ENCODE measurements around the gene PAPSS1.
"Not testable (repeated sequence)": the region's sequence is repeated elsewhere in the genome, so short reads cannot be mapped to it uniquely, and the experiment has no call there.

The PAPSS1 gene

GRCh38 chr4:107719922-107720722 is at the start of gene PAPSS1:
Gene PAPSS1 (minus strand): TSS chr4:107720234. CDS start chr4:107720179, 55 bp downstream.
- H3K4me3 ChIP-seq (ENCODE audit: low read depth, low read length), result peak within 1 kb of the TSS; percentile 83

DNA sequence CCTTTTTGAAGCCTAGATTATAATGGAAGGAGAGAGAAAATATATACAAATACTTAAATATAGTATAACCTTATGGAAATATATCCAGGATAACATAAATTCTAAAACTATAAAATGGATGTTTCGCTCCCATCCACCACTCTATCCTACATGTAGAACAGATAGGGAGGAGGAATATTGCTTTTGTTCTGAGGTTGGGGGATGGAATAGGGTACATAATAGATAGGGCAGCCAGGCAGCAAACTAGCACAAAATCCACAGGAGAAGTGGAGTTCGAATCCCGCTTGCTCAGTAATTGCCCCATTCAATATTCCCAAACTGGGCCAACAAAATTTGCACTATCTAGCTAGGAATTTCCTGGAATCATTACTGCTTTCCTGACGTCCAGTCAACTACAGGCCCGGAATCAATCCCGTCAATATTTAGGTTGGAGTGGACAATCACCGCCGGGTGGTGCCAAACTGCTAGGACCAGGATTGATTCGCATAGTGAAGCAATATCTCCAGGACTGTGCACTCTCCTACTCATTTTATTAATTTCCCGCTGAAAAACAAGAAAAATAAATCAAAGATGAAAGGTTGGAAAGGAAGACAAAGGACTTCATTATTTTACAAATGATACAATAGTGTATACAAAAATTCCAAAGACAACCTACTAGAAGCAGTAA is 40.4 kb upstream of the PAPSS1 start:
- no peak overlapping the region for H3K4me3 ChIP-seq (ENCODE audit: low read depth, low read length)

DNA sequence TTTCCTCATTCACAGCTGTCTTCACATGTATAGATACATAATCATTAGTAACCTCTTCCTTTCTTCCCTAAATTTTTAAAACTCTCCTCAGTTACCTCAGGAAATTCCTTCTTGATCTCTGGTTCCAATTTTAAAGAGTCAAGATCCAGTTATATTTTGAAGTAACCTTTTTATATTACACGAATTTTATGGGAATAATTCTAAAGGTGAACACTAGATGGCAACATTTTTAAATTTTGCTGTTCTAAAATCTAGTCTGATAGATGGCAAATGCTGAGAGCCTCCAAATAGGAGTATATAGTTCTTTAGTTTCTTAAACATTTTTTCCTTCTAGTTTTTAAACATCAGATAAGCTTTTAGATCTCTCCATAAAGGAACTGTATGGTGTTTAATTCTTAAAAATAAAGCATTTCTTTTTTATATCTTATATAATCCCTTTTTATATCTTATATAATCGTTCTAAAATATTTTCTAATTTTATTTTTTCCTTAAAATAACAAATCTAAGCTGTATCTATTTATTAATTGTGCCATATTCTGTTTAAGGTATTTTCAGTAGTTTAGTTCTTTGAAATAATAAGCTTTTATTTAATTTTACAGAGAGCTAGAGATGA is 37.9 kb upstream of the PAPSS1 start:
- H3K4me3 ChIP-seq (ENCODE audit: low read depth, low read length), result no peak overlapping the region

DNA sequence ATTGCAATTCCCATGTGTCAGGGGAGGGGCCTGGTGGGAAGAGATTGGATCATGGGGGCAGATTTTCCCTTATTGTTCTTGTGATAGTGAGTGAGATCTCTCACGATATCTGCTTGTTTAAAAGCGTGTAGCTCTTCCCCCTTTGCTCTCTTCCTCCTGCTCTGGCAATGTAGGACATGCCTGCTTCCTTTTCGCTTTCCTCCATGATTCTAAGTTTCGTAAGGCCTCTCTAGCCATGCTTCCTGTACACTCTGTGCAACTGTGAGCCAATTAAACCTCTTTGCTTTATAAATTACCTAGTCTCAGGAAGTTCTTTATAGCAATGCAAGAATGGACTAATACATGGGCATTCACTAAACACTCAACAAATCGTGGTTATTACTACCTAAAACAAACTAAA is 37.2 kb upstream of the PAPSS1 start:
- no peak overlapping the region for H3K4me3 ChIP-seq (ENCODE audit: low read depth, low read length)

- no peak overlapping the region for H3K4me3 ChIP-seq (ENCODE audit: low read depth, low read length)
These were observed 35.9 kb upstream of the PAPSS1 start for GRCh38 chr4:107755841-107756356.

- H3K4me3 ChIP-seq (ENCODE audit: low read depth, low read length), result no peak overlapping the region
These were observed 31.6 kb upstream of the PAPSS1 start for GRCh38 chr4:107751670-107752069.

DNA sequence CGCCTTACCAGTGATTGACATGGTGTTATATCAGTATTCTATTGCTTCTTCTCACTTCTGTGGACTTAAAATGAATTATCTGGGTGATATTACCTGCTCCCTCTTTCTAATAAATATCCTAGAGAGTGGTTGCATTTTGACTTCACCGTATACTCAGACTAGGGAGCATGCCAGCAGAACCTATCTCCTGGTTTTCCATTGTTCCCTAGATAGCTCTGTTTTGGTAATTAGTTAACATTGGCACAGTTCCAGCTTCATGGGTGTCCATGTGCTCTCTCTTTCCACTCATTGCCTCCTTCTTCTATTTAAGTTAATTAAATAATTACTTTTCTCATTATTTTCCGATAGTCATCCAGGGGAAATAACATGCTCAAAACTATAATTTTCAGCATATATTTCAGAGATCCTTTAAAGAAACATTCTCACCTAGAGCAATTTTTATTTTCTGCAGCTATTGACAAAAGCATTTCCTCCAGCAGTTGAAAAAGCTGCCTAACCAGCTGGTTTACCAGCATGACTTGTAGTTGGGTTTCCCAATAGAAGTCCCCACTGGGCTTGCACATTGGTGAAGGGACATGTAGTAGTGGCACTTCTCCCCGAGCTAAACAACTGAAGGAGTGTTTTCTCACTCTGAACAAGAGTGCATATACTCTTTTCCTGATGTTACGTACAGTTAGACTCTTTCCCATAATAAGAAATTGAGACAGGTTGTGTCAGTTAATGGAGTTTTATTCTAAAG is 27.9 kb upstream of the PAPSS1 start:
- H3K4me3 ChIP-seq (ENCODE audit: low read depth, low read length), result no peak overlapping the region

- no peak overlapping the region for H3K4me3 ChIP-seq (ENCODE audit: low read depth, low read length)
These were observed 26.1 kb upstream of the PAPSS1 start for GRCh38 chr4:107746161-107746560.

DNA sequence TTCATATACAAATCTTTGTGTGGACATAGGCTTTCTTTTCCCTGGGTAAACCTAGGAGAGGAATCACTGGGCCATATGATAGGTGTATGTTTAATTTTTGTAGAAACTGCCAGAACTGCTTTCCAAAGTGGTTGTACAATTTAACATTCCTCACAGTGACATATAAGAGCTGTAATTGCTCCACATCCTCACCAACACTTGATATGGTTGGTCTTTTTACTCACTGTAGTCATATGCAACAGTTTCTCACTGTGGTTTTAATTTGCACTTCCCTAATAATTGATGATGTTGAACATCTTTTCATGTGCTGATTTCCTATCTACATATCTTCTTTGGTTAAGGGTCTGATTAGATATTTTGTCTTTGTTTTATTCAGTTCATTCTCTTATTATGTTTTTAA is 24.5 kb upstream of the PAPSS1 start:
- no peak overlapping the region for H3K4me3 ChIP-seq (ENCODE audit: low read depth, low read length)

DNA sequence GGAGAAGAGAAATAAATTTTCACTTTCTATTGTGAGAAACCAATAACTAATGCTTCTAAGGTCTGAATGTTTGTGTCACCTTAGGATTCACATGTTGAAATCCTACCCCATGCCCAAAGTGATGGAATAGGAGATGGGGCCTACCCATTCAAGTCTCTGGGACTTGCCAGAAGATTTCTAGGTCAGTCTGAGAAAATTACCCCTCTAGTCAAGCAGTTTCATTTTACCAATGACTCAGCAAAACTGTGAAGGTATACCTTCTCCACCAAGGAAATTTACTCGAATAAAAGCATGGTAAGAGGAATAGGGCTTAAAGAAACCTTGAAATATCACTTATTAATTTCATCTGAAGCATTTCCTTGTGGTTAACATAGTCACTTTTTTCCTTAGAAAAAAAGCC is 23.5 kb upstream of the PAPSS1 start:
- no peak overlapping the region for H3K4me3 ChIP-seq (ENCODE audit: low read depth, low read length)

DNA sequence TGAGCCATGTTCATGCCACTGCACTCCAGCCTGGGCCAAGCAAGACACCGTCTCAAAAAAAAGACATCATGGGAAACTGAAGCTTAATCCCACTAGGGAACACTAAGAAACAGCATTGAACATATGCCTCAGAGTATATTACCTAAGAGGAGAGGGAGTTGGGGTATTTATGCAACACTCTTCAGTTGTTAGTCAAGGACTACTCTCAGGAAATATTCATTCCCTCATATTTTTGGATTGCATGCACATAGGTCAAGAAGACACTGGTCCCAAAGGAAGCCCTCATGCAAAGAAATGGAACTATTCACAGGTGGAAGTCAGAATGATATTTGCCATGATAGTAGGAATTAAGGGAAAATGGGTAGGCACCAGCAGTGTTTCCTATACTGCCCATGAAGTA is 22.8 kb upstream of the PAPSS1 start:
- no peak overlapping the region for H3K4me3 ChIP-seq (ENCODE audit: low read depth, low read length)

GRCh38 chr4:107742196-107742595 is 22.2 kb upstream of the PAPSS1 start:
- H3K4me3 ChIP-seq (ENCODE audit: low read depth, low read length), result no peak overlapping the region

GRCh38 chr4:107740950-107741701 is 21.1 kb upstream of the PAPSS1 start:
- H3K4me3 ChIP-seq (ENCODE audit: low read depth, low read length), result no peak overlapping the region

- H3K4me3 ChIP-seq (ENCODE audit: low read depth, low read length), result no peak overlapping the region
These were observed 20.3 kb upstream of the PAPSS1 start for GRCh38 chr4:107740381-107740780.

DNA sequence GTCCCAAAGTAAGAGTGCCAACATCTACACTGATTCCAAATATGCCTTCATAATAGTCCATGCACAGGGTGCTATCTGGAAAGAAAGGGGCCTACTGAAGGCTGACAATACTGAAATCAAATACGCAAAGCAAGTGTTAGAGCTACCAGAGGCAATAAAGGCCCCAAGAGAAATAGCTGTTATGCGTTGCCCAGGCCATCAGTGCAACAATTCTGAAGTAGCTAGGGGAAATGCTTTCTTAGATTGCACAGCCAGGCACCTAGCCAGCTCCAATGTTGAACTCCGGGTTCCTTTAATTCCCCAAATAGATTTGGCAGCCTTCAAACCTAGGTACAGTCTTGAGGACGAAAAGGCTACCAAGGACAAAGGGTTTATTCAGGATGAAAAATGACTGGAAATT is 17.4 kb upstream of the PAPSS1 start:
- H3K4me3 ChIP-seq (ENCODE audit: low read depth, low read length), result no peak overlapping the region

- no peak overlapping the region for H3K4me3 ChIP-seq (ENCODE audit: low read depth, low read length)
These were observed 17.0 kb upstream of the PAPSS1 start for GRCh38 chr4:107736924-107737448.

DNA sequence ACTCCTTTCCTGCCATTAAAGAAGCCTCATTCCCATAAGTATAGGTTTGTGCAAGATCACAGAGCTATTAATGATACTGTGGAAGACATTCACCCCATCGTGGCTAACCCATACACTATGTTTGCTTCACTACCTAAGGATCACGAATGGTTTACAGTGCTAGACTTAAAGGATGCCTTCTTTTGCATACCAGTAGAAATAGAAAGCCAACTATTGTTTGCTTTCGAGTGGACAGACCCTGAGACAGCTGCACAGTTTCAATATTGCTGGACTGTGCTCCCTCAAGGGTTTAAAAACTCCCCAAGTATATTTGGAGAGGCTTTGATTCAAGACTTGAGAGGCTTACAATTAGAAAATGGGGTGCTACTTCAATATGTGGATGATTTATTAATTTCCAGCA is 16.0 kb upstream of the PAPSS1 start:
- no peak overlapping the region for H3K4me3 ChIP-seq (ENCODE audit: low read depth, low read length)

- H3K4me3 ChIP-seq (ENCODE audit: low read depth, low read length), result no peak overlapping the region
These were observed 14.1 kb upstream of the PAPSS1 start for GRCh38 chr4:107734120-107734519.

- no peak overlapping the region for H3K4me3 ChIP-seq (ENCODE audit: low read depth, low read length)
These were observed 13.4 kb upstream of the PAPSS1 start for GRCh38 chr4:107733431-107733925.

DNA sequence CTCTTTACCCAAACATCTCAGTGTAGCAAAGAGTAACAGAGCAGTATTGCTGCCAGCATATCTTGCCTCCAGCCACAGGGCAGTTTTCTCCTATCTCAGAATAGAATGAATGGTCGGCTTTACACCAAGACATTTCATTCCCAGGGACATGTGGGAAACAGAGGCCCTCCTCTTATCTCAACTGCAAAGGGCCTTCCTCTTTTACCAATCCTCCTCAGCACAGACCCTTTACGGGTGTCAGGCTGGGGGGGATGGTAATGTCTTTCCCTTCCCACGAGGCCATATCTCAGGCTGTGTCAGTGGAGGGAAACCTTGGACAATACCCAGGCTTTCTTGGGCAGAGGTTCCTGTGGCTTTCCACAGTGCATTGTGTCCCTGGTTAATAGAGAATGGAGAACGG is 9.0 kb upstream of the PAPSS1 start:
- H3K4me3 ChIP-seq (ENCODE audit: low read depth, low read length), result not testable (repeated sequence)

All from iPS-11a (cell line).